Measurements from ENCODE around the gene NCLN.
"Not testable (repeated sequence)": the region's sequence is repeated elsewhere in the genome, so short reads cannot be mapped to it uniquely, and the experiment has no call there.

NCLN gene

DNA sequence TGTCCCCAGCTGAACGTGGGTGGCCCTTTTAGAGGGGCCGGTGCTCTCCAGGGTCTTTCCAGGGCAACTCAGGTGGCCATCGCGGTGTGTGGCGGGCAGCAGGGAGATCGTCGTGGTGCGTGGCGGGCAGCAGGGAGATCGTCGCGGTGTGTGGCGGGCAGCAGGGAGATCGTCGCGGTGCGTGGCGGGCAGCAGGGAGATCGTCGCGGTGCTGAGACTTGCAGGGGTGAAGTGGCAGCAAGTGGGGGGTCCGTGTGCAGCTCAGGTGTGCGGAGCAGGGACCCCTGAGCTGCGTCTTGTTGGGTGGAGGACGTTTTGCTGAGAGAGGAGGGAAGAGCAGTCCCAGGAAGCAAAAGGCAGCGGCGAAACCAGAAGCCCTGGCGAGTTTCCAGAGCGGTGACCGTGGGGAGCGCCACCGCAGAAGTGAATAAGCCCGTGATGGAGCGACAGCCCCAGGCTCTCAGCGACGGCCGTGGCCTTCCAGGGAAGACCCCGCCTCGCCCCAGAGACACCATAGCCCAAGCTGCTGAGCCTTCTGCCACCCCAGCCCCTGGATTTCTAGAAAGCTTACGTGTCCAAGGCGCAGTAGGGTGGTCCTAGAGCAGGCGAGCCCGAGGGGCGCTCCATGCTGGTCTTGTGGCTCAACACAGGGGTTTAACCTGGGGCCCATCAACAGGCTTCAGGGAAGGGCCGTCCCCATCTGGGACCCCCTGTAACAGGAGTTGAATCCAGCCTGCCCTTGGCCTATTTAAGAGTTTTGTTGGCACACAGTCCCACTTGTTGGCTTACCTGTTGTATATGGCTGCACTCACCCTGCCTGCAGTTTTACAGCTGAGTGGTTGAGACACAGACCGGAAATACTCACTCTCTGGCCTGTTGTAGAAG is 5.4 kb downstream of the NCLN start:
- FAIRE-seq (no peak), DNase-seq (ENCODE audit: insufficient read length, low spot score) (no peak)
- TF ChIP-seq, protein P1, sequence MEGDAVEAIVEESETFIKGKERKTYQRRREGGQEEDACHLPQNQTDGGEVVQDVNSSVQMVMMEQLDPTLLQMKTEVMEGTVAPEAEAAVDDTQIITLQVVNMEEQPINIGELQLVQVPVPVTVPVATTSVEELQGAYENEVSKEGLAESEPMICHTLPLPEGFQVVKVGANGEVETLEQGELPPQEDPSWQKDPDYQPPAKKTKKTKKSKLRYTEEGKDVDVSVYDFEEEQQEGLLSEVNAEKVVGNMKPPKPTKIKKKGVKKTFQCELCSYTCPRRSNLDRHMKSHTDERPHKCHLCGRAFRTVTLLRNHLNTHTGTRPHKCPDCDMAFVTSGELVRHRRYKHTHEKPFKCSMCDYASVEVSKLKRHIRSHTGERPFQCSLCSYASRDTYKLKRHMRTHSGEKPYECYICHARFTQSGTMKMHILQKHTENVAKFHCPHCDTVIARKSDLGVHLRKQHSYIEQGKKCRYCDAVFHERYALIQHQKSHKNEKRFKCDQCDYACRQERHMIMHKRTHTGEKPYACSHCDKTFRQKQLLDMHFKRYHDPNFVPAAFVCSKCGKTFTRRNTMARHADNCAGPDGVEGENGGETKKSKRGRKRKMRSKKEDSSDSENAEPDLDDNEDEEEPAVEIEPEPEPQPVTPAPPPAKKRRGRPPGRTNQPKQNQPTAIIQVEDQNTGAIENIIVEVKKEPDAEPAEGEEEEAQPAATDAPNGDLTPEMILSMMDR (IDR thresholded peaks at IDR 0.05; ENCODE audit: insufficient read depth, missing control alignments), result no peak

DNA sequence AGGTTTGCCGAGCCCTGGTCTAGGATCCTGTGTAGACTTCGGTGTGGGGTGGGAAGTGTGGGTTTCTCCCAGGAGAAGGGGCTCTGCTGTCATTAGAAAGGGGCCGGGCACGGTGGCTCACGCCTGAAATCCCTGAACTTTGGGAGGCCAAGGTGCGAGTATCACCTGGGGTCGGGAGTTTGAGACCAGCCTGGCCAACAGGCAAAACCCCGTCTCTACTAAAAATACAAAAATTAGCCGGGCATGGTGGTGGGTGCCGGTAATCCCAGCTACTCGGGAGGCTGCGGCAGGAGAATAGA is 6.0 kb downstream of the NCLN start:
- not testable (repeated sequence) for DNase-seq (ENCODE audit: insufficient read length, low spot score); FAIRE-seq

DNA sequence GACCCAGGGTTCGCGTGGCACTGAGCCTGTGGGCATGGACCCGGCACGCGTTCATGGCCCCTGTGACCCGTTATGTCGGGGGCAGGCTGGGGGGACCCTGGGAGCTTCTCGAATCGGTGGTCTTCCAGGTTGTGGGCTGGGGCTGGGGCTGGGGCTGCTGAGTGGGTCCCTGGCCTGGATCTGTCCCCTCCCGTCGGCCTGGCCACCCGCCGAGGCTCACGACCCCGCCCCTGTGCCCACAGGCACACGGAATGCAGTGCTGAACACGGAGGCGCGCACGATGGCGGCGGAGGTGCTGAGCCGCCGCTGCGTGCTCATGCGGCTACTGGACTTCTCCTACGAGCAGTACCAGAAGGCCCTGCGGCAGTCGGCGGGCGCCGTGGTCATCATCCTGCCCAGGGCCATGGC is 6.5 kb downstream of the NCLN start:
- DNase-seq (ENCODE audit: insufficient read length, low spot score) (no peak), FAIRE-seq (no peak)
- TF ChIP-seq, protein P1 (IDR thresholded peaks at IDR 0.05; ENCODE audit: insufficient read depth, missing control alignments), result no peak

DNA sequence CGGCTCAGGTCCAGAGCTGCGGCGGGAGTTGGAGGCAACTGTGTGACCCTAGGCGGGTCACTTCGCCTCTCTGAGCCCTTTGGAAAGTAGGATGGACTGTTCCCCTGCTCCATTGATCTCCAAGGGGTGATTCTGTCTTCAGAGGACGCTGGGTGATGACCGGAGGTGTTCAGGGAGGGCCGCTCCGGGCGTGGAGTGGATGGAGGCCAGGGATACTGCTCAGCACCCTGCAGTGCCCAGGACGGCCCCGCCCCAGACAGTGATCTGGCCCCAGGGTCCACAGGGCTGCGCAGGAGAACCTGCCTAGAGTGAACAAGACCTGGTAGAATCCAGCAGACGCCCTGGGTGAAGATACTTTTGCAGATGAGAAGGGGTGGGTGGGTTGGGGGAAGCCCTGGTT is 7.0 kb downstream of the NCLN start:
- FAIRE-seq, result no peak
- TF ChIP-seq, protein P1 (IDR thresholded peaks at IDR 0.05; ENCODE audit: insufficient read depth, missing control alignments), result no peak
- no peak for DNase-seq (ENCODE audit: insufficient read length, low spot score)

DNA sequence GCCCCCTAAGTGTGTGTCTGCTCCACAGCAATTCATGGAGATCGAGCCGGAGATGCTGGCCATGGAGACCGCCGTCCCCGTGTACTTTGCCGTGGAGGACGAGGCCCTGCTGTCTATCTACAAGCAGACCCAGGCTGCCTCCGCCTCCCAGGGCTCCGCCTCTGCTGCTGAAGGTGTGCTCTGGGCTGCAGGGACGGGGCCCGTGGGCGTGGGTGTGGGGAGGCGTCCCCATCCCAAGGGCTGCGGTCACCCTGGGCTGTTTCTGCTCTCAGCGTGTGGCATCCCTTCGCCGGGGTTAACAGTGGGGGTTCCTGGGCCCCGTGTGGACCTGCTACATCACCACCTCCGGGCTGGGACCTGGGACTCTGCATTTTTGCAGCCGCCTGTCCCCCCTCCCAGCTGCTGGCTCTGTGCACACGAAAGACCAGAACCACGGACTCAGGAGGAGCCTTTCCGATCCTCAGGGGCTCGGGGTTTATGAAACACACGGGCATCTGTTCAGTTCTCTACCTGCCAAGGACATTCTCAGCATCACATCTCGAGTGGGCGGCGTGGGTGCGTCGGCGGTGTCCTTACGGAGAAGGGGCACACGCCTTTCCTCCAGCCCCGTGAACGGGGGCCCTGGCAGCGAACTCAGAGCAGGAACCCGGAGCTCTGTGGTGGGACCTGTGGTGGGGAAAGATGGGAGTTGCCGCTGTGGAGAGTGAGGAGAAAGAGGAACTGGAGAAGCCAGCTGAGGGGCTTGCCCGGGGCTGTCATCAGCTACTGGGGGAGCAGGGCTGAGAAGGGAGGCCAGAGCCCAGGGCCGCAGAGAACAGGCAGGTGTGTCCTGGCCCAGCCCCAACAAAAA is 7.8 kb downstream of the NCLN start:
- TF ChIP-seq, protein P1 (IDR thresholded peaks at IDR 0.05; ENCODE audit: insufficient read depth, missing control alignments), result no peak
- FAIRE-seq (no peak), DNase-seq (ENCODE audit: insufficient read length, low spot score) (no peak)

DNA sequence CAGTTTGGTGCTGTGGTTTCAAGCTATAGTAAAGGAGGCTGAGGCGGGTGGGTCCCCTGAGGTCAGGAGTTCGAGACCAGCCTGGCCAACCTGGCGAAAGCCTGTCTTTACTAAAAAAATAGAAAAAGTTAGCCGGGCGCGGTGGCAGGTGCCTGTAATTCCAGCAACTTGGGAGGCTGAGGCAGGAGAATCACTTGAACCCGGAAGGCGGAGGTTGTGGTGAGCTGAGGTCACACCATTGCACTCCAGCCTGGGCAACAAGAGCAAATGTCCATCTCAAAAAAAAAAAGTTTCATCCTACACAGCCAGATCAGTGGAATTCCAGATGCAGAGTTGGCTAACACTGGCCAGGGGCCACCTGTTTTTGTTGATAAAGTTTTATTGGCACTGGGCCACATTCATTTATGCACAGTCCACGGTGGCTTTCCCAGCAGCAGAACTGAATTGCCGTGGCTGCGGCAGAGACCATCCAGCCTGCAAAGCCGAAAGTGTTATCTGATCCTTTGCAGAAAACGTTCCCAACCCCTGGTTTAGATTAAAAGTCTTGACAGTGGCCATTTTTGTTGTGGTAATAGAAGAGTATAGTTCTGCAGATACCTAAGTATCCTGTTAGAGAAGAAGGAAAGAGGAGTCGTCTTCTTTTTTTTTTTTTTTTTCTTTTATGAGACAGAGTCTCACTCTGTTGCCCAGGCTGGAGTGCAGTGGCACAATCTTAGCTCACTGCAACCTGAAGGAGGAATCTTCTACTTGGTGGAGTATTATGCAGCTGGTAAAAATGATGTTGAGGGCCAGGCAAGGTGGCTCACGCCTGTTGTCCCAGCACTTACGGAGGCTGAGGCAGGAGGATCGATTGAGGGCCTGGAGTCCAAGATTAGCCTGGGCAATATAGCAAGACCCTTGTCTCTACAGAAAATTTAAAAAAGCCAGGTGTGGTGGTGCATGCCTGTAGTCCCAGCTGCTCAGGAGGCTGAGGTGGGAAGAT is 8.7 kb downstream of the NCLN start:
- DNase-seq (ENCODE audit: insufficient read length, low spot score) (no peak), FAIRE-seq (no peak)
- TF ChIP-seq, protein P1 (IDR thresholded peaks at IDR 0.05; ENCODE audit: insufficient read depth, missing control alignments), result no peak
